Measurements from ENCODE around the gene IGFN1. TPM values are rescaled to one million over a fixed set of nuclear protein-coding genes. Genes with fewer than 3 reads are reported as not detected.

Gene IGFN1
- polyA plus RNA-seq, 1 donor from 2014 or later = not detected

- H3K4me3 ChIP-seq (ENCODE audit: low read length) = no peak overlapping the region
- H3K79me2 ChIP-seq (replicated peaks; ENCODE audit: insufficient read depth, low read length) = no peaks in the 10 kb centered on the region
- no peaks in the 10 kb centered on the region for H3K27me3 ChIP-seq (ENCODE audit: insufficient read depth, low read depth, low read length)
- no peaks in the 10 kb centered on the region for H3F3A ChIP-seq (ENCODE audit: insufficient read depth, low read length, poor library complexity, severe bottlenecking)
- no peaks in the 10 kb centered on the region for H3K9me2 ChIP-seq (ENCODE audit: insufficient read depth, low read length)
- no peak for TF ChIP-seq REST (IDR thresholded peaks at IDR 0.05; ENCODE audit: borderline replicate concordance)
- TF ChIP-seq EZH2 (IDR thresholded peaks at IDR 0.05; ENCODE audit: borderline replicate concordance, insufficient read depth, low read length, poor library complexity, severe bottlenecking) = no peak
- TF ChIP-seq RAD21 (conservative IDR thresholded peaks at IDR 0.05) = no peak
- TF ChIP-seq POLR2AphosphoS5 (IDR thresholded peaks at IDR 0.05) = no peak
- TF ChIP-seq EP300 (conservative IDR thresholded peaks at IDR 0.05; ENCODE audit: poor library complexity, severe bottlenecking) = no peak
- H3K36me3 ChIP-seq (ENCODE audit: insufficient read depth, low read length) = no peaks in the 10 kb centered on the region
- no peak overlapping the region for H2AFZ ChIP-seq (ENCODE audit: low read depth, low read length)
- H3K4me2 ChIP-seq (ENCODE audit: low read length) = no peak overlapping the region
- no peak overlapping the region for H3K9ac ChIP-seq (ENCODE audit: low read length)
- no peak overlapping the region for H3K27ac ChIP-seq (ENCODE audit: low read length)
- H4K20me1 ChIP-seq (ENCODE audit: insufficient read depth) = no peaks in the 10 kb centered on the region
- no peaks in the 10 kb centered on the region for H3K9me3 ChIP-seq (ENCODE audit: low read length)
Measured at GRCh38 chr1:201186192-201186591, 4.4 kb upstream of the IGFN1 start.

DNA sequence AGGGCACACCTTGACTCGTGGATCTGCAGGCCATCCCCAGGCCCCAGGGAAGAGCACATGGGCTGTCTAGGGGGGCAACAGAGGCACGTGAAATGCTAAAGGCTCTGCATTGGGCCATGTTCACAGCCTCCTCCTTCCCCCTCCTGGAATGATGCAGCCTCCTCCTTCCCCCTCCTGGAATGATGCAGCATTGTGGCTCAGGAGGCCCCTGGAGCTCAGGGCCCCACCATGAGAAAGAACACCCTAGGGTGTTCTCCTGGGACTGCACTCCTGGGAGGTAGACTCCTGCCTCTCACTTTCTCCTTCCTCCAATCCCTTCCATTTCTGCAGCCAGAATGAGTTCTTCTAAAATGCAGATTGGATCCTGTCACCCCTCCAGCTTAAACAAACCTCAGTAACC is 1.5 kb upstream of the IGFN1 start:
- no peak overlapping the region for H3K4me2 ChIP-seq (ENCODE audit: low read length)
- no peaks in the 10 kb centered on the region for H3K36me3 ChIP-seq (ENCODE audit: insufficient read depth, low read length)
- H3K79me2 ChIP-seq (replicated peaks; ENCODE audit: insufficient read depth, low read length) = no peaks in the 10 kb centered on the region
- no peak overlapping the region for H2AFZ ChIP-seq (ENCODE audit: low read depth, low read length)
- no peaks in the 10 kb centered on the region for H3K9me3 ChIP-seq (ENCODE audit: low read length)
- no peak overlapping the region for H3K9ac ChIP-seq (ENCODE audit: low read length)
- H3K9me2 ChIP-seq (ENCODE audit: insufficient read depth, low read length) = no peaks in the 10 kb centered on the region
- no peak overlapping the region for H3K27ac ChIP-seq (ENCODE audit: low read length)
- H3K27me3 ChIP-seq (ENCODE audit: insufficient read depth, low read depth, low read length) = no peaks in the 10 kb centered on the region
- no peak for TF ChIP-seq EZH2 (IDR thresholded peaks at IDR 0.05; ENCODE audit: borderline replicate concordance, insufficient read depth, low read length, poor library complexity, severe bottlenecking)
- no peaks in the 10 kb centered on the region for H3F3A ChIP-seq (ENCODE audit: insufficient read depth, low read length, poor library complexity, severe bottlenecking)
- H3K4me3 ChIP-seq (ENCODE audit: low read length) = no peak overlapping the region
- no peaks in the 10 kb centered on the region for H4K20me1 ChIP-seq (ENCODE audit: insufficient read depth)

- H3K36me3 ChIP-seq (ENCODE audit: insufficient read depth, low read length) = no peaks in the 10 kb centered on the region
- no peaks in the 10 kb centered on the region for H3F3A ChIP-seq (ENCODE audit: insufficient read depth, low read length, poor library complexity, severe bottlenecking)
- TF ChIP-seq POLR2AphosphoS5 (IDR thresholded peaks at IDR 0.05) (no peak), EZH2 (IDR thresholded peaks at IDR 0.05; ENCODE audit: borderline replicate concordance, insufficient read depth, low read length, poor library complexity, severe bottlenecking) (no peak), TAF1 (IDR thresholded peaks at IDR 0.05; ENCODE audit: low read depth) (no peak), EP300 (conservative IDR thresholded peaks at IDR 0.05; ENCODE audit: poor library complexity, severe bottlenecking) (no peak), CTCF (IDR thresholded peaks at IDR 0.05; ENCODE audit: poor library complexity, severe bottlenecking) (no peak), RAD21 (conservative IDR thresholded peaks at IDR 0.05) (no peak), SMC3 (conservative IDR thresholded peaks at IDR 0.05; ENCODE audit: poor library complexity) (no peak), MXI1 (conservative IDR thresholded peaks at IDR 0.05; ENCODE audit: poor library complexity, severe bottlenecking) (no peak), REST (IDR thresholded peaks at IDR 0.05; ENCODE audit: borderline replicate concordance) (no peak)
- no peak overlapping the region for H2AFZ ChIP-seq (ENCODE audit: low read depth, low read length)
- H3K9ac ChIP-seq (ENCODE audit: low read length) = no peak overlapping the region
- H3K27ac ChIP-seq (ENCODE audit: low read length) = no peak overlapping the region
- no peak overlapping the region for H3K4me3 ChIP-seq (ENCODE audit: low read length)
- H3K9me3 ChIP-seq (ENCODE audit: low read length) = no peaks in the 10 kb centered on the region
- no peak overlapping the region for H3K4me2 ChIP-seq (ENCODE audit: low read length)
- H4K20me1 ChIP-seq (ENCODE audit: insufficient read depth) = no peaks in the 10 kb centered on the region
- no peaks in the 10 kb centered on the region for H3K27me3 ChIP-seq (ENCODE audit: insufficient read depth, low read depth, low read length)
- H3K9me2 ChIP-seq (ENCODE audit: insufficient read depth, low read length) = no peaks in the 10 kb centered on the region
- H3K79me2 ChIP-seq (replicated peaks; ENCODE audit: insufficient read depth, low read length) = no peaks in the 10 kb centered on the region
Measured at GRCh38 chr1:201190005-201190404, 619 bp upstream of the IGFN1 start.
